Peyer's patch (tissue), 4 donors: ENCODE results near the gene GULP1. TPM values are rescaled to one million over a fixed set of nuclear protein-coding genes. Genes with fewer than 3 reads are reported as not detected.

Source experiments
- DNase-seq, 3 donors: peaks; one replicate each; pipeline ENCODE4 v3.0.0-alpha.2; 2017 to 2019
- H3K27ac ChIP-seq, 4 donors: fragments of 200-600 bp; sonication (generic); one replicate each; pipeline ENCODE4 v1.5.1; 2016 to 2019
- H3K27me3 ChIP-seq, 2 donors: fragments of 200-600 bp; sonication (generic); one replicate each; pipeline ENCODE4 v1.5.1; 2019
- H3K36me3 ChIP-seq, 3 donors: fragments of 200-600 bp; sonication (generic); one replicate each; pipeline ENCODE4 v1.5.1; 2016 to 2019
- H3K4me1 ChIP-seq, 4 donors: fragments of 200-600 bp; sonication (generic); one replicate each; pipeline ENCODE4 v1.5.1; 2016 to 2019
- H3K4me3 ChIP-seq, 4 donors: fragments of 200-600 bp; sonication (generic); 1 replicate in 3 of 4; 2 replicates in 1 of 4; pipeline ENCODE4 v1.5.1; 2016 to 2019; ENCODE audit warnings: mild to moderate bottlenecking in 1 of 4
- H3K9me3 ChIP-seq, 4 donors: fragments of 200-600 bp; sonication (generic); one replicate each; pipeline ENCODE4 v1.5.1; 2016 to 2019; ENCODE audit warnings: mild to moderate bottlenecking in 1 of 4
- POLR2A ChIP-seq, 2 donors: fragments of 450-650 bp; IDR thresholded peaks; one replicate each; pipeline ENCODE4 v1.5.1; 2017; ENCODE audit warnings: antibody characterized with exemption in 2 of 2, mild to moderate bottlenecking in 2 of 2, moderate library complexity in 2 of 2
- total RNA-seq, 4 donors: library from RNA; depleted of rRNA; stranded (reverse); fragments of >200 nt; gene quantifications; one replicate each; pipeline ENCODE4 v1.1.0, GENCODE V29; 2016
- TF ChIP-seq, protein P1 (sequence below), 6 experiments: fragments of 450-650 bp in 4 of 6; fragments of 200-600 bp in 2 of 6; sonication (generic) in 1 of 6; IDR thresholded peaks; one replicate each; pipeline ENCODE4 v1.5.1; 2017 to 2019; ENCODE audit warnings: antibody characterized with exemption in 6 of 6, mild to moderate bottlenecking in 3 of 6, moderate library complexity in 1 of 6

Gene GULP1, protein sequence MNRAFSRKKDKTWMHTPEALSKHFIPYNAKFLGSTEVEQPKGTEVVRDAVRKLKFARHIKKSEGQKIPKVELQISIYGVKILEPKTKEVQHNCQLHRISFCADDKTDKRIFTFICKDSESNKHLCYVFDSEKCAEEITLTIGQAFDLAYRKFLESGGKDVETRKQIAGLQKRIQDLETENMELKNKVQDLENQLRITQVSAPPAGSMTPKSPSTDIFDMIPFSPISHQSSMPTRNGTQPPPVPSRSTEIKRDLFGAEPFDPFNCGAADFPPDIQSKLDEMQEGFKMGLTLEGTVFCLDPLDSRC
- total RNA-seq = 100 to 1,000 TPM in 1 of 4 donors, 10 to 100 TPM in 3; 18.8 to 101 (median 29.3) TPM

DNA sequence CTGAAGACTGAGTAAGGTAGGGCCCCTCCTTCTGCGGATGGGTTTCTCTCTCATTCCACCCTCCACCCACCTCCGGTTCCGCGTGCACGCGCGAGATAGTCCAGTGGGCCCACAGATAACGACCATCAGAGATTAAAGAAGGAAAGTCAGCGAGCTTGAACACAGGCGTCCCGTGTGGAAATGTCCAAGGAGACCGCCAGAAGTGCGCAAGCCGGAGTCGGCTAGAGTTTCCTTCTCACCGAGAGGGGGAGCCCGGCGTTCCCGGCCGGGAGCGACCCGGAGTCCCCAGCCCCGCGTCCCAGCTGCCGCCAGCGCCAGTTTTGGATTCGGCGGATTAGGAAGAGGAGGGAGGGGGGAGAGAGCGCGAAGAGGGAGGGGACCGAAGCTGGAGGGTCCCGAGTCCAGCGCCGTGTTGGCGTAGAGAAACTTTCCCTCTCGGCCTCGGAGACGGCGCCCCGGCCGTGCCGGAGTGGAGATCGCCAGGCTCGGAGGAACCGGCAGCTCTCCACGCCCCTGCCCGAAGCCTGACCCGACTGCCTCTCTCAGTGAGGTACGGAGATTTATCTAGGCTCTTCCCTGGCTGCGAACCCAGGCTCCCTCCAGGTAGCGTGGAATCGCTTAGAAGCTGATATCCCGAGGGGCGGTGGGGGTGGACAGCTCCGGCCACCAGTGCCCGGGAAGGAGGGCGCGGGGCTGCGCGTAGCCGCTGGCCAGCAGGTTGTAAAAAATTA, at the start of gene GULP1:
TSS of gene GULP1 (plus strand) at position 258 of the 731 bp plus-strand sequence. CDS start 185,829 bp downstream, outside the sequence.
- TF ChIP-seq, protein P1, sequence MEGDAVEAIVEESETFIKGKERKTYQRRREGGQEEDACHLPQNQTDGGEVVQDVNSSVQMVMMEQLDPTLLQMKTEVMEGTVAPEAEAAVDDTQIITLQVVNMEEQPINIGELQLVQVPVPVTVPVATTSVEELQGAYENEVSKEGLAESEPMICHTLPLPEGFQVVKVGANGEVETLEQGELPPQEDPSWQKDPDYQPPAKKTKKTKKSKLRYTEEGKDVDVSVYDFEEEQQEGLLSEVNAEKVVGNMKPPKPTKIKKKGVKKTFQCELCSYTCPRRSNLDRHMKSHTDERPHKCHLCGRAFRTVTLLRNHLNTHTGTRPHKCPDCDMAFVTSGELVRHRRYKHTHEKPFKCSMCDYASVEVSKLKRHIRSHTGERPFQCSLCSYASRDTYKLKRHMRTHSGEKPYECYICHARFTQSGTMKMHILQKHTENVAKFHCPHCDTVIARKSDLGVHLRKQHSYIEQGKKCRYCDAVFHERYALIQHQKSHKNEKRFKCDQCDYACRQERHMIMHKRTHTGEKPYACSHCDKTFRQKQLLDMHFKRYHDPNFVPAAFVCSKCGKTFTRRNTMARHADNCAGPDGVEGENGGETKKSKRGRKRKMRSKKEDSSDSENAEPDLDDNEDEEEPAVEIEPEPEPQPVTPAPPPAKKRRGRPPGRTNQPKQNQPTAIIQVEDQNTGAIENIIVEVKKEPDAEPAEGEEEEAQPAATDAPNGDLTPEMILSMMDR (IDR thresholded peaks at IDR 0.05) = peak in 4 of 6 experiments; percentile 45 to 68 (median 66)
- no peak for TF ChIP-seq POLR2A (IDR thresholded peaks at IDR 0.05)
- Histone ChIP-seq H3K27me3 (no peaks in the 10 kb centered on the region), H3K36me3 (no peaks in the 10 kb centered on the region), H3K27ac (peak within 1 kb of the TSS; percentile 65 to 96 (median 90)), H3K4me1 (no peaks in the 10 kb centered on the region), H3K4me3 (peak within 1 kb of the TSS; percentile 32 to 69 (median 59)), H3K9me3 (no peaks in the 10 kb centered on the region)
- peak in 2 of 3 donors; percentile 78 to 86 for DNase-seq

DNA sequence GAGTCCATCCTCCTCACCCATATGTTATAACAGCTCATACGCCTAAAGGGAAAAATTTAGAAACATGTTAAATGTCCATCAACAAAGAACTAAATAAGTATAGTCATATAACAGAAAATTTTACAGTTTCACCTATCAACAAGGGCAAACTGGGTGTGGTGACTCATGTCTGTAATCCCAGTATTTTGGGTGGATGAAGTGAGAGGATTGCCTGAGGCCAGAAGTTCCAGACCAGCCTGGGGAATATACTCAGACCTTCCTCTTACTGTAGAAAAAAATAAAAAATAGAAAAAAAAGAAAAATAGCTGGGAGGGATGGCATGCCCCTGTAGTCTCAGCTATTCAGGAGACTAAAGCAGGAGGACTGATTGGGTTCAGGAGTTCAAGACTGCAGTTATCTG, 48.3 kb upstream of the GULP1 start:
- TF ChIP-seq, protein P1 (IDR thresholded peaks at IDR 0.05) = no peak
- no peak for TF ChIP-seq POLR2A (IDR thresholded peaks at IDR 0.05)
- no peak for DNase-seq
- H3K9me3 ChIP-seq = no peaks in the 10 kb centered on the region

DNA sequence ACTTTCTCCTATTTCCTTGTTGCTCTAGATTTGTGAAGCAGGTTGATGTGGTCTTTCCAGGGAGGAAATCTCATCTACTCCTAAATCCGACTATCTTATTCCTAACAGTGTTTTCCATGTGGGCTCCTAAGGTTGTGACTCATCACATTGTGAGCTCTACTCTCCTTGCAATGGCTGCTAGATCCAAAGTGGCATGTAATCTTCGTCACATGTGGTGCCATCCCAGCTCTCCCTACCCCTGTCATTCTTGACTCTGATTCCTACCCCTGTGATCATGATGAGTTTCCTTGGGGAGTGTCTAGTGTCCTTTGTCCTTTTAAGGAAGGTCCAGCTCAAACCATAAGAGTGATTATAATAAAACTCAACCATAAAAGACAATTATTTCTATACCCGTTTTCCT, 47.3 kb upstream of the GULP1 start:
- no peaks in the 10 kb centered on the region for H3K36me3 ChIP-seq
- H3K4me1 ChIP-seq = no peaks in the 10 kb centered on the region
- TF ChIP-seq, protein P1 (IDR thresholded peaks at IDR 0.05) = no peak
- no peak for TF ChIP-seq POLR2A (IDR thresholded peaks at IDR 0.05)
- H3K4me3 ChIP-seq = no peak overlapping the region
- no peak for DNase-seq
- H3K9me3 ChIP-seq = no peaks in the 10 kb centered on the region
- H3K27ac ChIP-seq = no peak overlapping the region
- no peaks in the 10 kb centered on the region for H3K27me3 ChIP-seq

More for the DNA sequence above, 48.3 kb upstream of the GULP1 start:
- H3K27me3 ChIP-seq = no peaks in the 10 kb centered on the region
- no peaks in the 10 kb centered on the region for H3K36me3 ChIP-seq
- H3K4me1 ChIP-seq = no peaks in the 10 kb centered on the region
- no peak overlapping the region for H3K27ac ChIP-seq
- H3K4me3 ChIP-seq = no peak overlapping the region

DNA sequence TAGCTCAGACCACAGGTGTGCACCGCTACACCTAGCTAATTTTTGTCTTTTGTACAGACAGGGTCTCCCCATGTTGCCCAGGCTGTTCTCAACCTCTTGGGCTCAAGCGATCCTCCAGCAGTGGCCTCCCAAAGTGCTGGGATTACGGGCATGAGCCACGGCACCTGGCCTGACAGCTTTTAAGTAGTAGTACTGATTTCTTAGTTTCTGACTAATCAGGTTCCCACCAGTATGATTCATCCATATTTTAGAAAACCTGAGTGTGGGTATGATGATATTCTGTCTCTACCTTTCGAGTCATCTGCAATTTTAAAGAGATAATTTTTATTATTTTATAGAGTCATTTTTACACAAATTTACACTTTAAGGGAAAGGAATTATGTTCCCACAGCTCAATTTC, 46.4 kb upstream of the GULP1 start:
- no peaks in the 10 kb centered on the region for H3K36me3 ChIP-seq
- no peak for TF ChIP-seq POLR2A (IDR thresholded peaks at IDR 0.05)
- TF ChIP-seq, protein P1 (IDR thresholded peaks at IDR 0.05) = no peak
- DNase-seq = no peak
- H3K9me3 ChIP-seq = no peaks in the 10 kb centered on the region
- H3K27me3 ChIP-seq = no peaks in the 10 kb centered on the region
- no peaks in the 10 kb centered on the region for H3K4me1 ChIP-seq
- no peak overlapping the region for H3K4me3 ChIP-seq
- no peak overlapping the region for H3K27ac ChIP-seq

DNA sequence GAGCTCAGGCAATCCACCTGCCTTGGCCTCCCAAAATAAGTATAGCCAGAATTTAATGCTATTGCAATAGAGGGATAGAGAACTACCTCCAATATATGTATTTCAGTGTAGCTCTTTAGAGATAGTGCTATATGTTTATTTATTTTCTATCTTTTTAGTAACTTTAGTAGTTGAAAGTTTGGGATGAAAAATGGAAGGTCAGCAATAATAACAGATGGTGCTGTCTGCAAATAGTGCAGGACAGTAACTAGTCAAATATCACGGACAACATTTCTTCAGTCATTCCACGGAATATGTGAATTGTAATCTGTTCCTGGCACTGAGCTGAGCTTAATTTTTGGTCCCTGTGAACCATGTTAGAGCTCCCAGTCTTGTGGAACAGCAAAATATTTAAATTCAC, 43.2 kb upstream of the GULP1 start:
- Histone ChIP-seq H3K9me3 (no peaks in the 10 kb centered on the region), H3K4me1 (no peaks in the 10 kb centered on the region), H3K27me3 (no peaks in the 10 kb centered on the region), H3K4me3 (no peak overlapping the region), H3K36me3 (no peaks in the 10 kb centered on the region), H3K27ac (no peak overlapping the region)
- TF ChIP-seq, protein P1 (IDR thresholded peaks at IDR 0.05) = no peak
- TF ChIP-seq POLR2A (IDR thresholded peaks at IDR 0.05) = no peak
- no peak for DNase-seq
